ENCODE measurements around the gene TBC1D24.
"Not testable (repeated sequence)": the region's sequence is repeated elsewhere in the genome, so short reads cannot be mapped to it uniquely, and the experiment has no call there.

TBC1D24 gene

DNA sequence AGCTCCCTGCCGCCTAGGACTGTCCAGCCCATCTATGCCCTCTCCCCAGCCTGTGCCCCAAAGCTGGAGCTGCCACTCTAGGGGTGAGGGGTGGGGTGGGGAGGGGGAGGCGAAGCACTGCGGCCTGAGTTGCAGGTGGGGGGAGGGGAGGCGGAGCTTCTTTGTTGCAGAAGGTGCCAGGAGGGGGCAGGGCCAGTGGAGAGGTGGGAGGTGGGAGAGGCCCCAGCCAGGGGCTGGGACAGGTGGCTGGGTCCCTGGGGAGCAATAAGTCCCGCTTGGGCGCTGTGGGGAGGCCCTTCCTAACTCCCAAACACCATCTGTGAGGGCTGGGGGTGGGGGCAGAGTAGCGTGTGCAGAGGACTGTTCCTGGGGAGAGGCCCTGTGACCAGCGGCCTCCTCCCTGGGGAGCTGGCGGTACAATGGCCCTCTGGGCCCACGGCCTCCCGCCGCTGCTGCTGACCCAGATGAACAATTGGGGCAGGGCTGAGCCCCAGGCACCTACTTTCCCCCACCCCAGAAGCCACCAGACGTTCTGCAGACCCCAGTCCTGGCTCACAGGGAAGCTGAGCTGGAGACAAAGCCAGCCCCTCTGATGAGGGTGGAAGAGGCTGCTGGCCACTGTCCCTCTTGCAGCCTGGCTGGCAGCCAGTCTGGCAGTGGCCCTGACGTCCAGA is 6.1 kb upstream of the TBC1D24 start:
- DNase-seq (ENCODE audit: low spot score), result no peak

DNA sequence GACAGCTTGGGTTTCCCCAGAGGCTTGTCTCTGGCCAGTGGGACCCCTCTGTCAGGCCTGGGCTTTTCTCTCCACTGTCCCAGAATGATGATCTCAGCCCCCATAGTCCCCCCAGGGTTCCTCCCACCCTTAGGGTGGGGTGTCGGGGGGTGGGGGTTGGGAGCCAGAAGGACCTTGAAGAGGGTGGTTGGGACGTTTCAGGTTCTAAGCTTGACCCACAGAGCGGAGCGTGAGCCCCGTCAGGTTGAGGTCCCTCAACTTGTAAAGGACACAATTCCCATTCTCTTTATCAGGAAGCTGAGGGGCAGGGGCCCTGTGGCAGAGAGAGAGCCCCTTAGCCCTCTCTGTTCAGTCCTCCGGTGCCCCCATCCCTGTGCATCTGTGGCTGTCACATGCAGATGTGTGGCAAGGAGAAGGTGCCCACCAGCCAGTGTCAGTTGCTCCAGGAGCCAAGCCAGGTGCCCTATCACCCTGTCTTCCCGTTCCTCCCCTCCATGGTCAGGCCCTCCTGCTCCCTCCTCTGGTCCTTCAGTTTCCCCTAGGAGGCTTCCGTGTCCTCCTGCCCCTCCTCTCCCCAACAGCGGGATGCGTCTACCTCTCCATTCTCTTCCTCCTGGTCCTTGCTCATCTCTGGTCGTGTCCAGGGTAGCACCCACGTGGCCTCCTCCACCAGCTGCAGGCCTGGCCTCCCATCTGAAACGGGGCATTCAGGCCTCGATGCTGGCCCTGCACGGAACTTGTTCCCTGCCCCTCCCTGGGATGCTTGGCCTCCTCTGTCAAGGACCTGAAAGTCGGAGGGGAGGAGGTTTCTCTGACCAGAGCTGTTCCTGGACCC is 5.3 kb upstream of the TBC1D24 start:
- DNase-seq (ENCODE audit: low spot score), result no peak

DNA sequence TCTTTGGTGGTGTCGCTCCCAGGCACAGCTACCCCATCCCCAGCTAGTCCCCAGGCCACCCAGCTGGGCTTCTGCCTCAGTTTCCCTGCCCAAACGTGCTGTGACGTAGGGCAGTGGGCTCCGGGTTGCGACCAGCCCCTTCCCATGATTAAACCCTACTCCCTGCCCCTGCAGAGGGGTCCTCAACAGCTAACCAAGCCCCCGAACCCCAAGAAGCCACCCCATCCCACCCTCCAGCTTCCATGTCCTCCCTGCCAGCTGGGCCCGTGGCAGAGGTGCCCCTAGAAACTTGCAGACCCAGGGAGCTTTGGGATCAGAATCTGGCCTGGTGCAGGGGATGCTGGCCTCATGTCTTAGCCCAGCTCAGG is 4.7 kb upstream of the TBC1D24 start:
- DNase-seq (ENCODE audit: low spot score), result no peak

DNA sequence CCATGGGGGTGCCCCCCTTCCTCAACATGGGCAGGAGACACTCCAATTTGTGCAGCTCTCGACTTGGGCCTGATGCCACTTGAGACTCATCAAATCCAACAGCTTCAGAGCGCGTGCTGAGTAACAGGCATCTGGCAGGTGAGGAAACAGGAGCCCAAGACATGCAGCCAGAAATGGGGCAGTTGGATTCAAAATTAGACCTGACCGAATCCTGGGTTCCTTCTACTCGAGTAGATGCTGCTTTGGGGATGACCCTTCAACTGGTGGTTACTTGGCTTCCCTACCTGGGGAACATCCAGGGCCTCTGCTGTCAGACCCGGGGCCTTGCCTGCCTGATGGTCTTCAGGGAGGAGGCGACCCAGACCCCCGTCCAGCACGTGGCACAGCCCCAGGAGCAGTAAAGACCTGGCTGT is 4.3 kb upstream of the TBC1D24 start:
- DNase-seq (ENCODE audit: low spot score), result no peak

DNA sequence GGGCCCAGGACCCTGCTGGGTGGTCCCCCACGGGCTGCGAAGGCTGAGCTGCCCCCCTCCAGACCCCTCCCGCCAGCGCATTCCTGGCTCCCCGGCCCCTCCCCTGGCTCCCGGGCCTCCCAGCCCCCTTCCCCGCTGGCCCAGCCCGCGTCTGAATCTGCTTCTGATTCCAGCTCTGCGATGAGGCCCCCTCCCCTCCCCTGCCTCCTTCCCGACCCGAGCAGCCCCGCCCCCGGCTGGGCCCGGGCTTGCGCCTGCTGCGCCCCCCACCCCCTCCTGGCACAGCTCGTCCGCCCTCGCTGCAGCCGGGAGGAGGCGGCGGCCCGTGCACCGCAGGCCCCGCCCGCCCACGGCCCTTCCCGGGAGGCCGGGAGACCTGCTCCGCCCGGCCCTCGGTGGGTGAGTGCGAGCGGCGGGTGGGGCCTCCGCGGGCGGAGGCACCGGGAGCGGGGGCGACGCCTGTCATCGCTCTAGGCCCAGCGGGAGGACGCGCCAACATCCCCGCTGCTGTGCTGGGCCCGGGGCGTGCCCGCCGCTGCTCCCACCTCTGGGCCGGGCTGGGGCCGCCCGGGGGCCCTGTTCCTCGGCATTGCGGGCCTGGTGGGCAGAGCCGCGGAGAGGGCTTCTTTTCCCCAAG is 3.8 kb upstream of the TBC1D24 start, which contains the start of gene NTN3:
Gene NTN3, plus strand, starts transcription at position 282 of the 637 bp plus-strand sequence. CDS start 405 bp downstream, outside the sequence.
- DNase-seq (ENCODE audit: low spot score), result no peak

DNA sequence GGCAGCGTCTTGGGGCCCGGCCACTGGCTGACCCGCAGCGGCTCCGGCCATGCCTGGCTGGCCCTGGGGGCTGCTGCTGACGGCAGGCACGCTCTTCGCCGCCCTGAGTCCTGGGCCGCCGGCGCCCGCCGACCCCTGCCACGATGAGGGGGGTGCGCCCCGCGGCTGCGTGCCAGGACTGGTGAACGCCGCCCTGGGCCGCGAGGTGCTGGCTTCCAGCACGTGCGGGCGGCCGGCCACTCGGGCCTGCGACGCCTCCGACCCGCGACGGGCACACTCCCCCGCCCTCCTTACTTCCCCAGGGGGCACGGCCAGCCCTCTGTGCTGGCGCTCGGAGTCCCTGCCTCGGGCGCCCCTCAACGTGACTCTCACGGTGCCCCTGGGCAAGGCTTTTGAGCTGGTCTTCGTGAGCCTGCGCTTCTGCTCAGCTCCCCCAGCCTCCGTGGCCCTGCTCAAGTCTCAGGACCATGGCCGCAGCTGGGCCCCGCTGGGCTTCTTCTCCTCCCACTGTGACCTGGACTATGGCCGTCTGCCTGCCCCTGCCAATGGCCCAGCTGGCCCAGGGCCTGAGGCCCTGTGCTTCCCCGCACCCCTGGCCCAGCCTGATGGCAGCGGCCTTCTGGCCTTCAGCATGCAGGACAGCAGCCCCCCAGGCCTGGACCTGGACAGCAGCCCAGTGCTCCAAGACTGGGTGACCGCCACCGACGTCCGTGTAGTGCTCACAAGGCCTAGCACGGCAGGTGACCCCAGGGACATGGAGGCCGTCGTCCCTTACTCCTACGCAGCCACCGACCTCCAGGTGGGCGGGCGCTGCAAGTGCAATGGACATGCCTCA is 3.1 kb upstream of the TBC1D24 start:
- DNase-seq (ENCODE audit: low spot score), result no peak

DNA sequence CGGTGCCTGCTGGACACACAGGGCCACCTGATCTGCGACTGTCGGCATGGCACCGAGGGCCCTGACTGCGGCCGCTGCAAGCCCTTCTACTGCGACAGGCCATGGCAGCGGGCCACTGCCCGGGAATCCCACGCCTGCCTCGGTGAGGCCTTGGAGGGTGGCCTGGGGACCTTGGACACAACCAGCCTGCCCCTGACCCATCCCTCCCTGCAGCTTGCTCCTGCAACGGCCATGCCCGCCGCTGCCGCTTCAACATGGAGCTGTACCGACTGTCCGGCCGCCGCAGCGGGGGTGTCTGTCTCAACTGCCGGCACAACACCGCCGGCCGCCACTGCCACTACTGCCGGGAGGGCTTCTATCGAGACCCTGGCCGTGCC is 2.5 kb upstream of the TBC1D24 start:
- DNase-seq (ENCODE audit: low spot score), result no peak

DNA sequence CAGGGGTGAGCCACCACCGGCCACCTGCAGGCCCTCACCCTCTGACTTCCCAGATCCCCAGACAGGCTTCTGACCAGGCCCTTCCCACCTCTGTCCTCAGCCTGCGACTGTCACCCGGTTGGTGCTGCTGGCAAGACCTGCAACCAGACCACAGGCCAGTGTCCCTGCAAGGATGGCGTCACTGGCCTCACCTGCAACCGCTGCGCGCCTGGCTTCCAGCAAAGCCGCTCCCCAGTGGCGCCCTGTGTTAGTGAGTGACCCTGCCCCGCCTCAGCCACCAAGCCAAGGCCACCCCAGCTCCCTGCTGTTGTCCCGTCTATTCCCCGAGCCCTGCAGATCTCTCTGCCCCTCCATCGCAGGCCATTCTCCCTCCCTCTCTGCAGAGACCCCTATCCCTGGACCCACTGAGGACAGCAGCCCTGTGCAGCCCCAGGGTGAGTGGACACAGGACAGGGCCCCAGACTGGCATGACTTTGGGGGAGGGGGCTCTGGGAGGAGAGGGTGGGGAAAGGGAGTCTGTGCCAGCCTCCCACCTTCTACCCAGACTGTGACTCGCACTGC is 2.0 kb upstream of the TBC1D24 start:
- DNase-seq (ENCODE audit: low spot score), result no peak

DNA sequence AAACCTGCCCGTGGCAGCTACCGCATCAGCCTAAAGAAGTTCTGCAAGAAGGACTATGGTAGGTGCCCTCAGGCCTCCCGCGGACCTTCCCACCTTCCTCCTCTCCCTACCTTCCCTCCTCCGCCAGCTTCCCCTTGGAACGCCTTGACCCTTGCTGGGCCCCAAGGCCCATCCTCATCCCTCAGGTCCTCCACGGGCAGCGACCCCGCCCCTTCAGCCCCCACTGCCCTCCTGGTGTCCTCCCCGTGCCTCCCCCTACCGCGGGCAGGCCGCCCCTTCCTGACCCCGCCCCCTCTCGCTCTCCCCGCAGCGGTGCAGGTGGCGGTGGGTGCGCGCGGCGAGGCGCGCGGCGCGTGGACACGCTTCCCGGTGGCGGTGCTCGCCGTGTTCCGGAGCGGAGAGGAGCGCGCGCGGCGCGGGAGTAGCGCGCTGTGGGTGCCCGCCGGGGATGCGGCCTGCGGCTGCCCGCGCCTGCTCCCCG is 1.4 kb upstream of the TBC1D24 start:
- no peak for DNase-seq (ENCODE audit: low spot score)

DNA sequence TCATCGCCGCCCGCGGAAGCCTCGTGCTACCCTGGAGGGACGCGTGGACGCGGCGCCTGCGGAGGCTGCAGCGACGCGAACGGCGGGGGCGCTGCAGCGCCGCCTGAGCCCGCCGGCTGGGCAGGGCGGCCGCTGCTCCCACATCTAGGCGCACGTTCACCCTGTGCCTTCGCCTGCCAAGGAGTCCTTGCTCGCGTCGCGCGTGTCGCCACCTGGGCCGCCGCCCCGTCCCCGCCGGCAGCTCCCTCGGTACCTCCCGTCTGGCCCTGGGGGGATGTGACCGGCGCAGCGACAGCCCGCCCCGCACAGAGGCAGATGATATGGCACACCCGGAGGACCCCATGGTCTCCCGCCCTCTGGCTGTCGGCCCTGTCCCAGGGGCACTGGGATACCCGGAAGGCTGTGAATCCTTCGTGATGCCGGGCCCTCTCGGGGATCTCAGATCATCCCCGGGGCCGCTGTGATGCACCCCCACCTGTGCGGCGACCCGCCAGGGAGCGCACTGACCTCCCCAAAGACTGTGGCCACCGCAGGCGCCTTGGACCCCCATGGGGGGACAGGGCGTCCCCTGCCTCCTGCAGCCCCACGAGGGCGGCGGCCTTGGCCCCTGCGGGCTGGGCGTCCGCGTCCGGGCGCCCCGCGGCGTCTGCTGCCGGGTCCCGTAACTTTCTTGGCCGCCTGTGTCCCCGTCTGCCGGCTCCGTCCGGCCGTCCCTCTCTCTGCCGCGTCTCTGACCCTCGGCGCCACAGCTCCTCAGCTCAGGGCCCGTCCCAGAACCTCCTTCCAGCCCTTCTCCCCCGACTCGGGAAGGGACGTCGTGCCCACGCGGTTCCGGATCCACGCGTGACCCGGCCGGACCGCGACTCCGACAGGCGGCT is 689 bp upstream of the TBC1D24 start:
- no peak for DNase-seq (ENCODE audit: low spot score)

DNA sequence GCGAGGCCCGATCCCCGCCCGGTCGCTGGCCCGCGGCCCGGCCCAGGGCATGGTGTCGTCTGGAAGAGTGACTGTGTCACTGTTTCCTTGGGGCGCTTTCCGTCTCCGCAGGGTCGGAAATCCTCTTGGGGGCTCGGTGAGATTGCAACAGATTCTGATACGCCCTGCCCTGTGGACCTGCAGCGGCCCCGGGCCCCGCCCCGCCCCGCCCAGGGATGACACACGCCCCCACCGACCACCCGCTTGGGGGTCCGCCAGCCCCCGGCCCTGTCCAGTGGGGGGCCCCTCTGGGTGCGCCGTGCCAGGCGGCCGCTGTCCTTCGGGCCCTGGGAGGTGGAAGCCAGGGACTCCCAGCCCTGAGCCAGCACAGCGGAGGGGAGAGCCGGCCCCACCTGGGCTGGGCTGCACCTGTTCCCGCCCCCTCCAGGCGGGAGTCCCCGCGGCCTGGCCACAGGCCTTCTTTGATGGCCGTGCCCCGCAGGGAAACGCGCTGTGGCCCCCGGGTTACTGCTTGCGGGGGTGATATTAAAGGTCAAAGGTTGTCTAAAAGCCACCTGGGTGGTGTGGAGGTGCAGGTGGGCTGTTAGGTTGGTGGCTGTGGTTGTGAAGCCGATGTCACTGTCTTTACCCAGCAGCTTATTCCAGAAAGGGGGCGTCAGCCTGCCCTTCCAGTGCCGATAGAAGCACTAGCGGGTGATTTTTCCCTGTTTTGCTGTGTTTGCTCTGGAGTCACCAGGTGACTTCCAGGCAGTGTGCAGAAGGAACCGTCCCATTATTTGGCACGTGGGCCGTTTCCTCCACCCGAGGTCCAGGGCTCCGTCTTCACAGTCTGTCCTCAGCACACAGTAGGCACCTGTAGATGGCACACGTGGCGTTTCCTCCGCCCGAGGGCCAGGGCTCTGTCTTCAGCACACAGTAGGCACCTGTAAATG is 752 bp downstream of the TBC1D24 start:
- DNase-seq (ENCODE audit: low spot score), result no peak

DNA sequence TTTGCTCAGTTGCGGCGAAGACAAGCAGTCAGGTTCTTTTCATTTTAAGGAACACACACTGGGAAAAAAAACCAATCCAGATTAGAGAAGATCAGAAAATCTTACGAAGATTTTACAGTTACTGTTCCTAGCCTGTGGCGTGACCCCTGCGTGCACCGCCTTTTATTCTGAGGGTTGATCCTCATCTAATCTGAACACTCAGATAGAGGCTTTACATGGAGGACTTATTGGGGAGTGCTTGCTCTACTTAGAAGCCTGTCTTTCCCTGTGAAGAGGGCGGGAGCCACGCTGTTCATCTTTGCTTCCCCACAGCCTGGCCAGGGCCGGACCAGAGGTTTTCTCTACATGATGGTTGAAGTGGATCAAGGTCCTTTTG is 1.4 kb downstream of the TBC1D24 start:
- DNase-seq (ENCODE audit: low spot score), result no peak

DNA sequence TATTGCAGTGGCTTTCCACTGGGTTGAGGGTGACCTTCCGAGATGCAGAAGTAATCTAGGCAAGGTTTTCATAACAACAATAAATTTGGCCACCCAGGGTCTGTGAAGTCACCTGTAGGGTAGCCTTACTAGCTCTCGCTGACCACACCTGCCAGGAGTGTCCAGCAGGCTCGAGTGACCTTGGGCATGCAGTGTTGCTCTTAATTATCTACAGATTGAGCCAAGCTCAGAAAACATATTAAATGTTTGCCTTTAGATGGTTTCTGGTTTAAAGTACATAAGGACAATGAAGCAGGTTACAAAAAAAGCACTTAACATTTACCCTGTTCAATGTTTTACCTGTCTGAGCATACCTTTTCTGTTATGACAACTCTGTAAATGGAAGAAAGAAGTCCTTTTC is 1.8 kb downstream of the TBC1D24 start:
- DNase-seq (ENCODE audit: low spot score), result no peak

DNA sequence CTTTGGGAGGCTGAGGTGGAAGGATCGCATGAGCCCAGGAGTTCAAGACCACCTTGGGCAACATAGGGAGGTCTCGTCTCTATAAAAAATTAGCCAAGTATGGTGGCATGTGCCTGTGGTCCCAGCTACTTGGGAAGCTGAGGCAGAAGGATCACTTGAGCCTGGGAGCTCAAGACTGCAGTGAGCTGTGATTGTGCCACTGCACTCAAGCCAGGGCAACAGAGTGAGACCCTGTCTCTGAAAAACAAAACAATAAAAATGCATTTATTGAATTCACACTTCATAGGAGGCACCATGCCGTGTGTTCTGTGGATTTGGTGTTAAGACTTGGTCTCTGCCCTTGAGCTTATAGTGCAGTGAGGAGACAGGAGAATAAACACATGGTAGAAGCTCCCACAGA is 2.4 kb downstream of the TBC1D24 start:
- DNase-seq (ENCODE audit: low spot score), result no peak

DNA sequence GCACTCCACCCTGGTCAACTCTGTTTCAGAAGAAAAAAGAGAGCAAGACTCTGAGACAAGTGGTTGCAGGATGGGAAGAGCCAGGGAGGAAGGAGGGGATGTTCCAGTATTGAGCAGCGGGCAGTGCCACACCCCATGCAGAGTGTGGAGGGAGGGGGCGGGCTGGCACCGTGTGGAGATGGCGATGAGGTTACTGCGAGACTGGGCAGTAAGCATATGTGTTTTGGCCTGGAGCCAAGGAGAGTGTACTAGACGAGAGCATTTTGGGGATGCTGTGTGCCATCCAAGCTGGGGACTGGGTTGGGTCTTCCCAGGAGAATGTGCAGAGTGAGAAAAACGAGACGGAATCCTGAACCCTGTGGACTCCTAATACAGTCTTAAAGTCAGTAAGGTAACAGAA is 3.4 kb downstream of the TBC1D24 start:
- DNase-seq (ENCODE audit: low spot score), result no peak

DNA sequence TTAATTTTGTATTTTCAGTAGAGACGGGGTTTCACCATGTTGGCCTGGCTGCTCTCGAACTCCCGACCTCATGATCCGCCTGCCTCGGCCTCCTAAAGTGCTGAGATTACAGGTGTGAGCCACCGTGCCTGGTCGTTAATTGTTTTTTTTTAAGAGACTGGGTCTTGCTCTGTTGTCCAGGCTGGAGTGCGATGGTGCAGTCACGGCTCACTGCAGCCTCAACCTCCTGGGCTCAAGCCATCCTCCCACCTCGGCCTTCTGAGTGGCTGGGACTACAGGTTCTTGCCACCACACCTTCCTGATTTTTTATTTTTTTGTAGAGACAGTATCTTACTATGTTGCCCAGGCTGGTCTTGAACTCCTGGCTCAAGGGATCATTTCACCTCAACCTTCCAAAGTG is 5.1 kb downstream of the TBC1D24 start:
- DNase-seq (ENCODE audit: low spot score), result not testable (repeated sequence)

DNA sequence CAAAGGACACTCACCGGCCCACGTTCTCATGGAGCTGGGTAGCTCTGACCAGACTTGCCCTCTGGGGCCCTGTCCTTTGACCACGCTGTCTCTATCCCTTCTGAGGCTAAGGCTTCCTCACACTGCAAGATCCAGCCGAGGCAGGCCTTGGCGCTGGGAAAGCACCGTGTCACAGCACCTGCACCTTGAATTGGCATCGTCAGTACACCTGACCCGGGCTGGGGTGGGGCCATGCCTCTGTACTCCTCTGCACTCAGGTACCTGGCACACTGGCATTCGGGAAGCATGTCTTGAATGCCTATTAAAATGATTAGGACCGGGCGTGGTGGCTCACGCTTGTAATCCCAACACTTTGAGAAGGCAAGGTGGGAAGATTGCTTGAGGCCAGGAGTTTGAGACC is 6.0 kb downstream of the TBC1D24 start:
- DNase-seq (ENCODE audit: low spot score), result no peak

DNA sequence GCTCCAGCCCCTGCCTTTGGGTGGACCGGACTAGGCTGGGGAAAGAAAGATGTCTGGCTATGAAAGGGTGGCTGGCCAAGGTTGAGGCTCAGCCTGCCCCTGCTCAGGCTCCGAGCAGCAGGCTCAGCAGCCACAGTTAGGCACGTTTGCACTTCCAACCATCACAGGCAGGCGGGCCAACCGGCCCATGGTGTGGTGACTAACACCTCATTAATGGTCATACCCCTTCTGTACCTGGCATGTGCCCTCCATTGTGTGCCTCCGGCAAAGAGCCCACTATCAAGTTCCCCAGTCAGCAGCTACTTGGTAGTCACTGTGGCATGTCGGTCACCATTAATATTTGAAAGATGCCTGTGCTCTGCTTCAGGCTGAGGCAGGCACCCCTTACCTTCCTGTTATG is 6.7 kb downstream of the TBC1D24 start:
- DNase-seq (ENCODE audit: low spot score), result no peak

DNA sequence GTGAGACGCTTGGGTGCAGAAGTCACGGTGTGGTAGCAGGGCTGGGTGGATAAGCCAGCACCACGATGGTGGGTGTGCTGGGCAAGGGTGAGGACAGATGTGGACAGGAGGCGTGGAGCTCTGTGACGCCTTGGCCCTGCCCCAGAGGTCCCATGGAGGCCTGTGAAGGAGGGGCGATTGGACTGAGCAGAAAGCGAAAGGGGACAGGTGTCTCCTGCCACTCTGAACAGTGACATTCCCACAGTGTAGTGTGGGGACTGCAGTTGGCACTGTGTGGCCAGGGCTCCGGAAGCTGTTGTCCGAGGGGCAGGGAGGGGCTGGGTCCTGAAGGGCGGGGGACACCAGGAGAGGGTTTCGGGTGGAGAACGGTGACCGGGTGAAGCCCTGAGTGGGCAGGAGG is 7.3 kb downstream of the TBC1D24 start:
- no peak for DNase-seq (ENCODE audit: low spot score)

All from globus pallidus (tissue), 1 donor.